HG02588 (cell line): Measurements from ENCODE around the gene CKB.

Source experiments
- ATAC-seq: cut with Tn5 transposase; IDR thresholded peaks from one replicate; pipeline ENCODE4 v1.9.1; 2021; ENCODE audit warnings: mild to moderate bottlenecking, moderate library complexity; ENCODE audit not compliant: unreplicated experiment

Gene CKB

DNA sequence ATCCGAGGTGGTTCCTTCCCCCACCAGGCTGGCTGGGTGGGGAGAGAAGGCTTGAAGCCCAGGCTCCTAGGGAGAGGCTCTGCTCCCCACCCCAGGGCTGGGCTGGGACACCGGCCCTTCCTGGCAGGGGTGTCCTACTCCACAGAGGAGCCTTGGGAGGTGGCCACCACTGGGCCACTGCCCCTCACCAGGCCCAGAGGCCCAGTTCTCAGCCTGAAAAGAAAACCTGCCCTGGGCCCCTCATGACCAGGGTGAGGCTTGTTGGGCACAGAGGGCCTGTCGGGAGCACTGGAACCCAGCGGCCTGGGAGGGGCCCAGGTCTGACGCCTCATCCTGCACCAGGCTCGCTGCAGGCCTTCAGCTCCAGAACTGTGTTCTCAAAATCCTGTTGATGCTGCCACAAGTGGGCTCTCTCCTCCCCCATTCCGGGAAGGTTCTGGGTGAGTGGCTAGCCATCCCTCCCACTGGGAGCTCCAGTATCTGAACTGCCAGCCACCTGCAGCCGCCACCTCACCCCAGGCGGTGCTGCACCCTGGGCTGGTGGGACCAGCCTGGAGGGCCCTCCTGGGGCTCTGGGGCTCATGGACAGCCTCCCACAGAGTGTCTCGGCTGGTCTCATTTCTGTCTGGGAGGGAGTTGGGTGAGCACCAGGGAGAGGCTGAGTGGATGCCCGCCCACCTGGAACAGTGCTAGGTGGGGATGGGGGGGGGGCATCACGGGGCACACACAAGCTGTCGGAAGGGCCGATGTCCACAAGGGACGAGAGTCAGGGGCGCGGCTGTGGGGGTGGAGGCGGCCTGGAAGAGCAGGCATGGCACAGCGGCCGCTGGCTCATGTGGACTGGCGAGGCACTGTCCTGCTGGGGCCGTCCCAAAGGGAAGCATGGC lies 28.1 kb upstream of the CKB start:
- no peak for ATAC-seq

DNA sequence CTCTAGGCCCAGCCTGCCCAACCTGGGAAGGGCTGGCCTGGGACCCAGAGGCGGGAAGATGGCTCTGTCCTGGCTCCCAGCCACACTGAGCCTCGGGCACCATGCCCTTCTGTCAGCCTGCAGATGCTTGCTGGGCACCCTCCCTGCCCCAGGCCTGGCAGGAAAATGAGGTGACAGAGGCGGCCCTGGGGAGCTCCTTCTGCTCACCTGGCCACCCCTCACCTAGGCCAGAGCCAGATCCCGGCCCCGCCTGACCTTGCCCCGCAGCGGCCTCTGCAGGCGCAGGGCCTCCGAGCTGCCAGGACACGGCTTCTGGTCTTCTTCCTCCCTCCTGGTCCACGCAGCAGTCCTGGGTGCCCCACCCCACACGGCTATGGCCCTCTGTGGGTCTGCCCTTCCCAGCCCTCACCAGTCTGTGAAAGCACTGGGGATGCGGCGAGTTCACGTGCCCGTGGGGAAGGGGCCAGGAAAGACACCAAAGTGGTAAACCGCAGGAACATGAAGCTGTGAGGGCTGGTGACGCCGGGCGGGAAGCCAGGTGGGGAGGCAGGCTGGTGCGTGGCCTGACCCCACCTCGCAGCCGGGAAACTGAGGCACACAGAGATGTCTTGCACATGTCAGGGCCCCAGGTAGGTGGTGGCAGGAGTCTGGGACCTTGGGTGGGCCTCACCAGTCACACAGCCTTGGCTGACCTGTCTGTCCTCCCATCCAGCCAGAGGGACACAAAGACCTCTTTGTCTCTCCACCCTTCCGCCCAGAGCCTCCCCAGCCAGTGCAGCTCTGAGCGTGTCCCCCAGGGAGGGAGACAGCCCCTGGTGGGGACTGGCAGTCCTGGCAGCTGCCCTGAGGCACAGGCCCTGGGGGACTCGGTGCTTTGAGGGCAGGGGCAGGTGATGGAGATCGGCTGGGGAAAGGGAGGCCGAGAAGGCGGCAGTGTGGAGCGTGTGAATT lies 27.0 kb upstream of the CKB start:
- ATAC-seq: no peak

DNA sequence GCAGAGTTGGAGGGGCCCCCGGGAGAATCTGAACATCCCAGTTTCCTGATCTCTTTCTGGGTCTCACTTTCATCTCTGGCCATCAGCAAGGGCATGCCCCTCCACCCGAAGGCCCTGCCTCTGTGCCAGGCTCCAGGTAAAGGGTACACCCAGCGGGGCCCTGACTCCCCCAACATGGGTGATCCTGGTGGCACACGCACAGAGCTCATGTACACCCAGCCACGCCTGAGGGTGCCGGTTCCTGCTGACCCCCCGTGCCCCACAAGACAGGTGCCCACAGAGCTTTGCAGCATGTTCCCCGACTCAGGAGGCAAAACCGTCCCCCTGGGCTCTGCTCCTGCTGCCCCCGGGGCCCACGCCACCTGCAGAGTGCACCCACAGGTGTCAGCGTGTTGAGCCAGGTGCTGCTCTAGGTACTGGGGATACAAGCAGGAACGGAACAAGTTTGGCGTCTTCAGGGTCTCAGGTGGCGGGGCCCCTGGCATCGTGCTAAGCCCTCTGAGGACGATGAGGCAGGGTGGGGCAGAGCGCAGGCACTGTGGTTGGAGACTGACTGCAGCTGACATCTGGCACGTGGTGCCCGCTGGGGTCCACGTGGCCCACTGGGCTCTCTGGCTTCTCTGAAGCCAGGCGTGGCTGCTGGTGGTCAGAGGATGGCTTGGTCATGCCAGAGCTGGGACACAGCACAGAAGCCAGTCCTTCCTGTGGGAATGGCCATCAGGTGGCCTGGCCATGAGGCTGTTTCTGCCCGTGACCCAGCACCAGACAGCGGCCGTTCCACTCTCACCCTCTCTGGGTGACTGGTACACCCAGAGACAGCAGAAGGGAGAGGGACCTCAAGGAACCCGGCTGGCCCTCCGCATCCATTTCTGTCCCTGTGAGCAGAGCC lies 26.1 kb upstream of the CKB start:
- ATAC-seq: no peak

DNA sequence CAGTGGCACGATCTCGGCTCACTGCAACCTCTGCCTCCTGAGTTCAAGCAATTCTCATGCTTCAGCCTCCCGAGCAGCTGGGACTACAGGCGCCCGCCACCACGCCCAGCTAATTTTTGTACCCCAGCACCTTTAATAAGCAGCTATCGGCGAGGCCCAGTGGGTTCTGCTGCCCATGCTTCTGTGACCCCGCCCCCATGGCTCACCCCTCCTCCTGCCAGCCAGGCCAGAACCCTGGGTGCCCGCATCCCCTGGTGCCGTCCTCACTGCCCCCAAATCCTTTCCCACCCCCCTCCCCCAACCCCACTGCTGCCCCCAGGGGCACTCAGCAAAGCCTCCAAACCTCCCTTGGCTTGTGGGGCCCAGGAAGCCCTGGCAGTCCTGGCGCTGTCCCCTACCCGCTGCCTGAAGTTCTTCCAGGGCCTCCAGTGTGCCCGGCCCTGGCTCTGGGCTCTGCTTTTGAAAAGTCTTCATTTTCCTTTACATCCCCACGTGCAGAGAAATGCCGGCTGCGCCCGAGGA lies 25.4 kb upstream of the CKB start:
- no peak for ATAC-seq

DNA sequence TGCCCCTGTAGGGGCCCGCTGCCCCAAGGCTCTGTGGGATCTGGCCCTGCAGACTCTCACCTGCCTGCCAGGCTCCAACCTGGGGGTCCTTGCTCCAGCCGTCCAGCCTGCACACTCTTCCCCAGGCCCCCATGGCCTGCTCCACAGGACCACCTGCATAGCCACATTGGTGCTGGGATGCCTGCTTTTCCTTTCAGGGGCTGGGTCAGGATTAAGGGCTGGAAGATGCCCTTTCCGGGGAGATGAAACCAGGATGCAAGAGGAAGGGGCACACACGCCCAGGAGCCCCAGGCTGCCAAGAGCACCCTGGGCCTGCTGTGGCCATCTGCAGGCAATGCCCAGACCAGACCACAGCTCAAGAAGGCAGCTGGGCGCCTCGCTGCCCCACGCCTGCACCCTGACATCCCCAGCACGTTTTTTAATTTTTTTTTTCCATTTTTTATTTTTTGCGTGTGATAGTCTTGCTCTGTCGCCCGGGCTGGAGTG lies 24.9 kb upstream of the CKB start:
- no peak for ATAC-seq

DNA sequence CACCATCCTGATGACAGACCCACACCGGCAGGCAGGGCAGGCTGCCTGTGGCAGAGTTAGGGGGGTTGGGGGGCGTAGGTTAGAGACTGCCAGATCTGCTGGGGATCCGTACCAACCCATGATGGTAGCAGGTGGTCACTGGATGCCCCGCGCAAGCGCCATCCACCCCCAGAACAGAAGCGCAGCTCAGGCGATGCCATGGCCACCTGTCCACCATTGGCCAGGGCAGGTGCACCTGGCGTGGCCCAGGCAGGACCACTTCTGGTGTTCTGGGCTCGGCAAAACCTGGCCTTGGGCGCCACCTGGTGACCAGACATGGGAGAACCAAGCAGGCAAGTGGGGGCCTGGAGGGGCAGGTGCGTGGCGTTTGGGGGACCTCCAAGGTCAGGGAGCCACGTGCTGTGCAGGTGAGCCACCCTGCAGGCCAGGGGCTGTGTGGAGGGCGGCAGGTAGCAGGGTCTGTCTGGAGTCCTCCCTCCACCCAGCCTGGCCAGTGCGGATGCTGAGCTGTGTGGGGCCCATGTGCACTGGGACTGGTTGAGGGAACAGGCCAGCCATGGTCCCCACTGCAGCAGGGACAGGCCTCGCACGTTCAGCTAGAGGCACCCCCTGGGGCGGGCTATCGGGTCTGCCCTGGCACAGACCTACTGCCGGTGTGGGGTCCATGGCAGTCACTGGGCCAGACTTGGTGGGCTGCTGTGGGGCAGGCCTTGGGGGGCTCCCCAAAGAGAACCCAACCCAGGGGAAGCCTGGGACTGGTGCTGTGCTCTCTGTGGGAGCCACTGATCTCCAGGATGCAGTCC lies 24.2 kb upstream of the CKB start:
- ATAC-seq: no peak

DNA sequence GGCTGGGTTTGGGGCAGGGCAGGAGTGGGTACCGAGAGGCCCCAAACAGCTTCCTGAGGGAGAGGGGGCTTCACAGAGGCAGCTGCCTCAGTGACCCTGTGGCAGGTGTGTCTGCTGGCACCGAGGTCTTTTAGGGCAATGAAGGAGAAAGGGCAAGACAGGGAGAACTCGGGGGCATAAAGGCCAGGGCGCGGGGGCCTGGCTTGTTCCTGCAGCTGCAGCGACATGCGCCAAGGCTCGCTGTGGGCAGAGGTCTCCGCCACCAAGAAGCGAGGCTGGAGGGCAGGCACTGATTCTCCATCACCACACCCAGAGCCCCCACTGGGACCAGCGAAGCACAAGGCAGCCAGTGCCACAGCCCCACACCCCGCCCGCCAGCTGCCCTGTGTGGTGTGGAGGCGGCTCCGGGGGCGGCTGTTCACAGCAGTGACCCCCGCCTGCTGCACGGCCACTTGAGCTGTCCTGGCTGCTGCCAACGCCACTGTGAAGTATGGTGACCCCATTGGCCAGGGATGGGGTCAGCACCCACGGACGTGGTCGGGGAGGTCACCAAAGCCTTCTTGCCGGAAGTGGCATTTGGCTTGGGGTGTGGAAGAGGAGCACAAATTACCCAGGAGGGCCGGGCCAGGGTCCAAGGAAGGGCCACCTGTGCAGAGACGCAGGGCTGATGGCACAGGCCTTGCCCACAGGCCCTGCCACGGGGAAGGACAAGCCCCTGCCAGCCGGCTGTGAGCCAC lies 23.5 kb upstream of the CKB start:
- no peak for ATAC-seq

DNA sequence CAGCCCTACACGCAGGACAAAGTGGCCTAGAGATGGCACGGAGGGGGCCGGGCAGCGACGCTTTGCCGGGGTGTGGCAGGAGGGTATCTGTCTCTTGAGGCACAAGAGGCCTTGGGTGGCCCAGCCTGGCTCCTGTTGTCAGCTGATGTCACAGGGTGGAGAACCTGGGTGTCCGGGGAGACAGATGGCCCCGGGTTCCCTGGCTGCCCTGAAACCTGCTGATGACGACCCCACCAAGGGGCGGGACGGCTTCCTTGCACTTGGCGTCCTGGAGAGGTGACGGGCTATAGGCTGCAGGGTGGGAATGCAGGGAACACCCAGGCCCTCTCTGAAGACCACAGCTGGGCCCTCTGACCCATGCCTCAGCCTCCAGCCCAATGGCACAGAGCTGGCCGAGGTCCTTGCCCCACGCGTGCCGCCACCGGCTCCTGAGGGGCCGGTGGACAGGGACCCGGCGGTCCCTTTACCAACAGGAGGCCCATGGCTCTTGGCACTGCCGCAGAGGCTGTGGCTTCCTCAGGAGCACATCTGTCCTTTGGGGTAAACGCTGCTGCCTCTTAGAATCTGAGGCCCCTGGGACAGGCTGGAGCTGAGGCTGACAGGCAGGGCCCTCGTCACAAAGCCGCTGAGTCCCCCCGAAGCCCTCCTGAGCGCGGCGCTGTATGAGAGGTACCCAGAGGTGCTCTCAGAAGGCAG lies 22.7 kb upstream of the CKB start:
- no peak for ATAC-seq

DNA sequence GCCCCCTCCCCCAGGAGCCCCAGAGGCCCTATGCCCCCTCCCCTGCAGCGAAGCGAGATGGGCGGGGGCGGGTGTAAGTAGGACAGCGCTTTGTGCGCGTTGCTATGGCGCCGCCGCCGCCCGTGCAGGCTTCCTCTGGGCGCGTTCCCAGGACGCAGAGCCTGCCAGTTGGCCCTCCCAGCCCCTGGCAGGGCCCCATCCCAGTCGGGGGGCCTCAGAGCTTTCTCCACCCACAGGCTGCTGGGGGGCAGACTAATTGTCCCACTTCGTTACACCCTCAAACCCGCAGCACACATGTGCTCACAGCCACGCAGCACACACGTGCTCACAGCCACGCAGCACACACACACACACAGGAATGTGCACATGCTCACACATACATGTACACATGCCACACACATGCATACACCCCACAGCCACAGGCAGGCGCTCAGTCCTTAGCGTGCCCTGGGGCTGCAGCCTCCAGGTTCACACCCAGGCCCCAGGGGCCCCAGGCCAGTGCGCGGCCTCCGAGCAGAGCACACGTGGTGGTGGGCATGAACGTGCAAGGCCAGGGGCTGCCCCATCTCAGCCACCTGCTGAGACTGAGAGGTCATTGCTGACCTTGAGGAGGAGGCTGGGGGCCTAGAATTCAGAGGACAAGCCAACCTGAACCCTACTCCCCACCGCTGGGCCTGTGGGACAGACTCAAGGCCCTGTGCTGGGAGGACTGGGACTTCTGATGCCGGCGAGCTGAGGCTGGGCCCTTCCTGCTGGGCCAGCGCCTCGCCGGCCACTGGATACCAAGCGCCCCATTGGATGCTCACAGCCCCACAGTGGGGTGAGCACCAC lies 22.0 kb upstream of the CKB start:
- ATAC-seq: no peak

DNA sequence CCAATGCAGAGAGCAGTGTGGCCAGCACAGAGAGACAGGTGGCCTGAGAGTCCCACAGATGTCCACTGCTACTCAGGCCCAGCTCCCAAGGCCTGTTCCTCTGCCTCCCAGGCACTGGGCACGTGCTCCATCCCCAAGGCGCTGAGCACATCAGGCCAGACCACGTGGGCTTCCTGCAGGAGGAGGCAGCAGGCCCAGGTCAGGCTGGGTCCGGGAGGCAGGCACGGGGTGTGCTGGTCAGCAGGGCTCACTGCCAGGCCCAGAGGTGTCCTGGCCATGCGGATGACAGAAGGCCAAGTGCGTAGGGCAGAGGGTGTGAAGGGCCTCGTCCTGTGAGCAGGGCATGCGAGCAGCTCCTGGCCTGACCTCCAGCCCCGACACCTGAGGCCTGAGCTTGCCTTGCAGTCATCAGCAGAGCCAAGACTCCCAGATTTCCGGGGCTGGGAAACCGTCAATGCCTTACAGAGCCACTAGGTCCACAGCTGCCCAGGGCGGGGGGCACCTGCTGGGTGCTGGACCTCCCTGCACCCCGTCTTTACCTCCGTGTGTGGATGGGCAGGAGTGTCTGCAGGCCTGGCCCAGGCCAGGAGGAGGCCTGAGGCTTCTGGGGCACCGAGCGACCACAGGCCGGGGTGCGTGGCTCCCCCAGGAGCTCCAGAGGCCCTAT lies 21.2 kb upstream of the CKB start:
- no peak for ATAC-seq

DNA sequence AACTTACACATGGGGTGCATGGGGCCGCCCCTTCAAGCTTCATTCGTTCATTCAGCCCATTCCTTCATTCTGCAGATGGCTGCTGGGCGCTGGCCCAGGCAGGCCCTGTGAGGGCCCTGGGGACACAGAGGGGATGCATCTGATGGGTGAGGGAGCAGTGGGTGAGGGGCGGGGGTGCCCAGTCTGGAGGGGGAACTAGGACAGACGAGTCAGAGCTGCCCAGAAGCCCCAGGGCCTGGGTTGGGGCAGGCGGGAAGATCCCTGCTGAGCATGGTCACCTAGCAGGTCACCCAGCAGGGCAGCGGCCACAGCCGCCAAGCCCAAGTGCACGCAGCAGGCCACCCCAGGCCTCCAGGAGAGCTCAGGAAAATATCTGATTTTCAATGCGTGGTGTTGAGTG lies 20.5 kb upstream of the CKB start:
- no peak for ATAC-seq

DNA sequence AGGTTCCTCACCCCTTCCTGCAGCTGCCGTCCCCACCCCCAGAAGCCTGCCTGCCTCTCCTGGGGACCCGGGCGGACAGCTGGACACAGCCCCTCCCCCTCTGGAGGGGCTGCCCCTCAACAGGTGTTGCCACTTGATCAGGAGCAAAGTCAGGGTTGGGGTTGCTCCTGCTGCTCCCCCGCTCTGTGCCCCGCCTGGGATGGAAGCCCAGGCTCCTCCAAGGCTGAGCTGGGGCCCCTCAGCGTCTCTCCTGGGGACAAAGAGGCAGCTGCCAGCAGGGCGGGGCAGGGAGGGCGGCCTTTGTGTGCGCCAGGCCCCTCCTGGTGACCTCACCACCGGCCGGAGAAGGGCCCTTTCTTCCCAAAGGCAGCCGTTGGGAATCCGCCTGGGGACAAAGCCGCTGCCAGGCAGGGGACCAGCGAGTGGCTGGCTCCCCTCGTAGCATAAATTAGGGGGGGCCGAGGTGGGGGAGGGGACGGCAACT lies 20.0 kb upstream of the CKB start:
- no peak for ATAC-seq

DNA sequence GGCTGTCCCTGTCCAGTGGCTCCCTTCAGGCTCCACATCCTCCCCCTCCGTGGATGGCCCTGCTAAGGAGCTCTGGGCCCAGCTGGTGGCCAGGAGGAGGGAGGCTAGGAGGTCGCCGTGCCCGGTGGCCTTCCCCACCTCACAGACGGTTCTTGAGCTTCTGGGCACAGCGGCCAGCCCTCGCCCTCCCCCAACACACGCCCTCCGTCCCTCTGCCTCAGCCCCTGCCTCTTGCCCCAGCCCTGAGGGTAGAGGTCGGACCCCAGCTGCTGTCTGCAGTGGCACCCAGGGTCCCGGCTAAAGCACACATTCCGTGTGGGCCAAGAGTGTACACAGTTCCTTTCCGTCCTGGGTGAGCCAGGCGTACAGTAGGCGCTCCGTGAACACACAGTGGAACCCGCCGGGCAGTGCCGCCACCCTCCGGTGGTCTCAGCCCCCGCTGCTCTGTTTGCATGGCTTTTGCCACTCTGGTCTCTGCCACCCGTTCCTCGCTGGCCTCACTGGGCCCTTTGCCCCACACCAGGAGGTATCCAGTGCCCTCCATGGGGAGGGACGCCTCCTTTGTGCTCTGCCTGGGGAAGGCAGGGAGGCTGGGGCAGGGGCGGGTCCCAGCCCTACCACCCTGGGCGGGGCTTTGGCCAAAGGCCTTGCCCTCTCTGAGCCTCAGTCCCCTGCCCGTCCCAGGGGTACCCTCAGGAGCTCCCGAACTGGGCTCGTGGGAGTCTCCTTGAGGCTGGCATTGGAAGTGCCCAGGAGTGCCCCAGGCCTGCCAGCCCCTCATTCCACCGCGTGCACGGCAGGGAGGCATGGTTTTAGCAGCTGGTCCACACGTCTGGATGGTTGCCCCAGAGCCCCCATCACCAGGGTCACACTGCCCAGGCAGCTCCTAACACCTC lies 19.3 kb upstream of the CKB start:
- ATAC-seq: no peak

DNA sequence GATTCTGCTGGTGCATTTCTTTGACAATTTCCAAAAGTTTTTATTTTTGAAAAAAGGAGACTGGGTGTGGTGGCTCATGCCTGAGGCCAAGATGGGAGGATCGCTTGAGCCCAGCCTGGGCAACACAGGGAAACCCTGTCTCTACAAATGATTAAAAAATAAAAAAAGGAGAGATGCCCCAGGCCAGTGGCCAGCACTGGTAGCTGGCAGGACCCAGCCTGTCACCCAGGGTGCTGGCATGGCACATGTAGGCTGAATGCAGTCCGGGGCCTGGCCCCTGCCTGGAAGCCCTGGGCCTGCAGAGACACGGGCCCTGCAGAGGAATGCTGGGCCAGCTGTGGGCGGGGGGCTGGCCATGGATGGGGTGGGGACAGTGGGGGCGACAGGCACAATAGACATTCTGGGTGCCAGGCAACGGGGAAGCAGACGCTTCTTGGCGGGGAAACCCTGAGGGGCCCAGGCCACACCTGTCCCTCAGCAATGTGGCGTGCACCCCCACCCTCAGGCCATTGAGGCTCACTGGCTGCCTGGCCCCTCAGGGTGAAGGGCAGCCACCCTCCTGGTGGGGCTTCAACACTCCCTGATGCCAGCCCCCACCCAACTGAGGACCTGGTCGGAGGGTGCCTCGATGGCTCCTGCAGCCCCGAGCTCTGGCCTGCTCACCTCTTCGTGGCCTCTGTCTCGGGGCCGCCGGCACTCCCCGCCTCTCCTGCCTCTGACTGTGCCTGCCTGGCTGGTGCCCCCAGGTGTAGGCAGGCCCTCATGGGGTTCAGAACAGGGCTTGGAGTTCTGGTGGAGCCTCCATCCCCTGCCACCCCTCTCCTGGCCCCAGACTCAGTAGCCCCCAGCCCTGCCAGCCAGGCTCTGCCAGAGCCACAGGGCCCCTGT lies 18.4 kb upstream of the CKB start:
- ATAC-seq: no peak
